Calu3 (cell line): ENCODE data around the gene IGLL1. TPM values are rescaled to one million over a fixed set of nuclear protein-coding genes. Genes with fewer than 3 reads are reported as not detected.

Experiments used
- BruUV-seq: library from RNA; stranded (reverse); fragments of 400-500 nt; replicated peaks from 2 replicates; lab custom pipeline; 2021; lab: Mats Ljungman, UMichigan
- CTCF ChIA-PET: fragments of 300-600 bp; sonication (Branson Sonifier 250); formaldehyde crosslinking; loops from one replicate; lab custom pipeline; 2022; ENCODE audit warnings: antibody characterized with exemption; lab: Charles Lee
- DNase-seq: peaks from one replicate; pipeline ENCODE4 v3.0.0; 2022
- H3K27ac Mint-ChIP-seq: one replicate; pipeline ENCODE4 v1.8.0; 2022; ENCODE audit warnings: mixed read lengths; ENCODE audit not compliant: unreplicated experiment
- H3K27me3 Mint-ChIP-seq: one replicate; pipeline ENCODE4 v1.8.0; 2022; ENCODE audit warnings: mixed read lengths; ENCODE audit not compliant: unreplicated experiment
- H3K36me3 Mint-ChIP-seq: one replicate; pipeline ENCODE4 v1.8.0; 2022; ENCODE audit warnings: mild to moderate bottlenecking, moderate library complexity, mixed read lengths; ENCODE audit not compliant: insufficient read depth, unreplicated experiment
- H3K4me1 Mint-ChIP-seq: one replicate; pipeline ENCODE4 v1.8.0; 2022; ENCODE audit warnings: mild to moderate bottlenecking, low read depth, mixed read lengths; ENCODE audit not compliant: unreplicated experiment
- H3K4me3 Mint-ChIP-seq: one replicate; pipeline ENCODE4 v1.8.0; 2022; ENCODE audit warnings: mild to moderate bottlenecking, low read depth, moderate library complexity, mixed read lengths; ENCODE audit not compliant: unreplicated experiment
- H3K9me3 Mint-ChIP-seq: one replicate; pipeline ENCODE4 v1.8.0; 2022; ENCODE audit warnings: low read depth, mixed read lengths; ENCODE audit not compliant: unreplicated experiment
- intact Hi-C: fragments of 100-400 bp; cut with micrococcal nuclease; formaldehyde crosslinking; loops from one replicate; pipeline ENCODE4 v1.10.0; 2022; ENCODE audit not compliant: unreplicated experiment
- total RNA-seq: library from RNA; stranded (reverse); gene quantifications from 2 replicates; pipeline ENCODE4 v1.2.3, GENCODE V29; 2022
- TF ChIP-seq, protein P1 (sequence below): fragments of 200-600 bp; IDR thresholded peaks from one replicate; pipeline ENCODE4 v1.8.0; 2022; ENCODE audit warnings: antibody characterized with exemption; ENCODE audit not compliant: unreplicated experiment

Gene IGLL1
- total RNA-seq, 1 experiment from 2014 or later = not detected

DNA sequence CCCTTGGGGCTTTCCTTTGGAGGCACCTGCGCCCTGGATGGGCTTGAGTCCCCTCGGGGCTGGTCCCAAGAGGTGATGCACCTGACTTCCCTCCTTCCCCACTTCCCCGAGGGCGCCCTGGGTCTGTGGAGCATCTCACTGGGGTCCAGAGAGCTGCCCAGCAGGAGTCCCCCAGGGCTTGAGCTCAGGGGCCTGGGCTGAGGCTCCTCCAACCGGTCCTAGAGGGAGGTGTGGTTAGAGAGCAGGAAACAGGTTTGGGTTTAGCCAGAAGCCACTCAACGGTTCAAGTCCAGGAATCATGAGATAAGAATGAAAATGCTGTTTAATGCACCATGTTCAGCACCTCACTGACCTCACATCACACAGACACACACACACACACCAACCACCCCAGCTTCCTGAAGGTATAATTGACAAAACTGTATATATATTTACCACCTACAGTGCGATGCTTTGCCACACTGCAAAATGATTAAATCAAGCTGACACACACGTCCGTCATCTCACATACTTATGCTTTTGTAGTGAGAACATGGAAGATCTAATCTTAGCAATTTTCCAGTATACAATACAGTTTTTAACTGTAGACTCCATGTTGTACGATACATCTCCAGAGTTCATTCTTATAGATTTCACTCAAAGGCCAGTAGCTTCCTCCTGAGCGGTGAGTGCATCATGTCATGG is 628 bp upstream of the IGLL1 start:
- CTCF ChIA-PET = no interaction called here
- H3K4me3 Mint-ChIP-seq = no peak overlapping the region
- intact Hi-C loops = no loop called here
- H3K36me3 Mint-ChIP-seq = no peaks in the 10 kb centered on the region
- BruUV-seq = no TSS peak
- no peak for DNase-seq
- H3K9me3 Mint-ChIP-seq = no peaks in the 10 kb centered on the region
- TF ChIP-seq, protein P1, sequence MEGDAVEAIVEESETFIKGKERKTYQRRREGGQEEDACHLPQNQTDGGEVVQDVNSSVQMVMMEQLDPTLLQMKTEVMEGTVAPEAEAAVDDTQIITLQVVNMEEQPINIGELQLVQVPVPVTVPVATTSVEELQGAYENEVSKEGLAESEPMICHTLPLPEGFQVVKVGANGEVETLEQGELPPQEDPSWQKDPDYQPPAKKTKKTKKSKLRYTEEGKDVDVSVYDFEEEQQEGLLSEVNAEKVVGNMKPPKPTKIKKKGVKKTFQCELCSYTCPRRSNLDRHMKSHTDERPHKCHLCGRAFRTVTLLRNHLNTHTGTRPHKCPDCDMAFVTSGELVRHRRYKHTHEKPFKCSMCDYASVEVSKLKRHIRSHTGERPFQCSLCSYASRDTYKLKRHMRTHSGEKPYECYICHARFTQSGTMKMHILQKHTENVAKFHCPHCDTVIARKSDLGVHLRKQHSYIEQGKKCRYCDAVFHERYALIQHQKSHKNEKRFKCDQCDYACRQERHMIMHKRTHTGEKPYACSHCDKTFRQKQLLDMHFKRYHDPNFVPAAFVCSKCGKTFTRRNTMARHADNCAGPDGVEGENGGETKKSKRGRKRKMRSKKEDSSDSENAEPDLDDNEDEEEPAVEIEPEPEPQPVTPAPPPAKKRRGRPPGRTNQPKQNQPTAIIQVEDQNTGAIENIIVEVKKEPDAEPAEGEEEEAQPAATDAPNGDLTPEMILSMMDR = no peak
- H3K27ac Mint-ChIP-seq = no peak overlapping the region
- H3K27me3 Mint-ChIP-seq = peaks cover 45% of the 10 kb centered on the region
- no peaks in the 10 kb centered on the region for H3K4me1 Mint-ChIP-seq

DNA sequence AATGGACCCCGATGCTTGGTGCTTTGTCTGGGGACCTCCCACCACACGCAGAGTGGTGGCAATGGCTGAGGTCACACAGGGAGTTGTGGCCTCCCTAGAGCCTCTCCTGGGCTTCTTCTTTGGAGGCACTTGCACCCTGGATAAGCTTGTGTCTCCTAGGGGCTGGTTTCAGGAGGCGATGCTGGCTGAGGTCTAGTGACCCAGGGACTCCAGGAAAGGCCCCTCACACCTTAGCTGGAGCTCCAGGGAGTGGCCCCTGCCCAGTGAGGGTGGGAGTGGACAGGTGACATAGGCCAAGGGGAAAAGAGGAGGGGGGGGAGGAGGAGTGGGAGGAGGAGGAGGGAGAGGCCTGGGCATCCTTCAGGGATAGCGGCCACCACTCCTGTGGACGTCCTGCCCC is 810 bp downstream of the IGLL1 start:
- intact Hi-C loops = no loop called here
- TF ChIP-seq, protein P1 = no peak
- Mint-ChIP-seq H3K4me3 (no peak overlapping the region), H3K4me1 (no peaks in the 10 kb centered on the region), H3K9me3 (no peaks in the 10 kb centered on the region), H3K27me3 (peaks cover 51% of the 10 kb centered on the region), H3K36me3 (no peaks in the 10 kb centered on the region), H3K27ac (no peak overlapping the region)
- CTCF ChIA-PET = no interaction called here
- BruUV-seq = no TSS peak
- no peak for DNase-seq

DNA sequence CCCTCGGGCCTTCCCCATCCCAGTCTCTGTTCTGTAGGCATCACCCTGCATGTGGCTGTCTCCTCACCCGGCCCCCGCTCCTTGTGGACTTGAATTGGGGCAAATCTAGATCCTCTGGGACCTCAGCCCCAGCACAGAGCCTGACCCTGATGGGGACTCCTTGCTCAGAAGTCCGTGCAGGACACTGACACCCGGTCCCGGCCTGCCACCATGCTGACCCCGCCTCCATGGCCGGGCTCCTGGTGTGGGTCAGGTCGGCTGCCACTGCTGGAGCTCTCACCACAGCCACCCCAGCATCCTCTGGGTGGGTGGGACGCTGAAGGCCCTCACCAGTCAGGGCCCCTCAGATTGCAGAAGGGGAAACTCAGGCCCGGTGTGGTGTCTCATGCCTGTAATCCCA is 1.8 kb downstream of the IGLL1 start:
- peaks cover 55% of the 10 kb centered on the region for H3K27me3 Mint-ChIP-seq
- CTCF ChIA-PET = no interaction called here
- BruUV-seq = no TSS peak

DNA sequence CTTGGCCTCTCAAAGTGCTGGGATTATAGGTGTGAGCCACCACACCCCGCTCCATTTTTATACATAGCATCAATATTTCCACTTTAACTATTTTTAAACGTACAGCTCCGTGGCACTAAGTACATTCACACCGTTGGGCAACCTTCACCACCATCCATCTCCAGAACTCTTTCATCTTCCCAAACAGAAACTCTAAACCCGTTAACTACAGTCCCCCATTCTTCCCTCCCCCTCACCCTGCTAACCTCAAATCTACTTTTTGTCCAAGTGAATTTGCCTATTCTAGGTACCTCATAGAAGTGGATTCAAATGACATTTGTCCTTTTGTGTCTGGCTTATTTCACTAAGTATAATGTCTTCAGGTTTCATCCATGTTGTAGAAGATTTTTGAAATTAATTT is 3.4 kb downstream of the IGLL1 start:
- CTCF ChIA-PET = interaction anchor here (0.9 kb wide), 1 partner anchor 9 kb away, joined by 5 read pairs; no protein-coding TSS in a partner anchor
- DNase-seq = no peak
- H3K9me3 Mint-ChIP-seq = no peaks in the 10 kb centered on the region
- intact Hi-C loops = no loop called here
- TF ChIP-seq, protein P1 = no peak
- H3K4me1 Mint-ChIP-seq = no peaks in the 10 kb centered on the region
- no peaks in the 10 kb centered on the region for H3K36me3 Mint-ChIP-seq
- no peak overlapping the region for H3K4me3 Mint-ChIP-seq
- no TSS peak for BruUV-seq
- H3K27ac Mint-ChIP-seq = no peak overlapping the region
- peaks cover 71% of the 10 kb centered on the region for H3K27me3 Mint-ChIP-seq

More for the DNA sequence above, 1.8 kb downstream of the IGLL1 start:
- Mint-ChIP-seq H3K4me1 (no peaks in the 10 kb centered on the region), H3K4me3 (no peak overlapping the region), H3K27ac (no peak overlapping the region), H3K36me3 (no peaks in the 10 kb centered on the region), H3K9me3 (no peaks in the 10 kb centered on the region)
- DNase-seq = no peak
- TF ChIP-seq, protein P1 = no peak
- intact Hi-C loops = no loop called here
